PC-3 (cell line): ENCODE data around the gene FOXRED1. TPM values are rescaled to one million over a fixed set of nuclear protein-coding genes. Genes with fewer than 3 reads are reported as not detected.
A peak's percentile ranks its signal among the peaks of the same experiment; 100 is the strongest.

ENCODE experiments used
- ATAC-seq: fragments of 200-7000 bp; cut with Tn5 transposase; 2 replicates; pipeline ENCODE4 v1.9.1; 2020; ENCODE audit warnings: mild to moderate bottlenecking, moderate library complexity
- BruUV-seq: library from RNA; stranded (reverse); fragments of 400-500 nt; replicated peaks from 2 replicates; lab custom pipeline; 2021; lab: Mats Ljungman, UMichigan
- CTCF ChIA-PET: fragments of 300-600 bp; sonication (Branson Sonifier 250); formaldehyde crosslinking; loops from one replicate; lab custom pipeline; 2022; ENCODE audit warnings: antibody characterized with exemption; lab: Charles Lee
- POLR2A ChIA-PET: fragments of 300-600 bp; sonication (Branson Sonifier 250); formaldehyde crosslinking; loops from one replicate; lab custom pipeline; 2022; ENCODE audit warnings: antibody characterized with exemption; ENCODE audit not compliant: unreplicated experiment; lab: Charles Lee
- DNase-seq: peaks from one replicate; pipeline ENCODE4 v3.0.0-alpha.2; 2015
- H2AFZ ChIP-seq: fragments of 300-600 bp; sonication (generic); 2 replicates; pipeline ENCODE4 v1.6.0; 2016; ENCODE audit warnings: antibody characterized with exemption, low read length
- H3F3A ChIP-seq: fragments of 300-600 bp; sonication (generic); one replicate; pipeline ENCODE4 v1.6.0; 2017; ENCODE audit warnings: antibody characterized with exemption, low read length, control low read depth, mild to moderate bottlenecking; ENCODE audit not compliant: unreplicated experiment
- H3K27ac ChIP-seq: fragments of 300-600 bp; sonication (generic); 2 replicates; pipeline ENCODE4 v1.5.1; 2016; ENCODE audit warnings: mild to moderate bottlenecking, low read length
- H3K27me3 ChIP-seq: fragments of 300-600 bp; sonication (generic); 2 replicates; pipeline ENCODE4 v1.6.1; 2016; ENCODE audit warnings: low read length, mixed read lengths
- H3K36me3 ChIP-seq: fragments of 300-600 bp; sonication (generic); 2 replicates; pipeline ENCODE4 v1.6.1; 2016; ENCODE audit warnings: low read depth, mixed run types, low read length, mixed read lengths
- H3K4me1 ChIP-seq: fragments of 300-600 bp; sonication (generic); 2 replicates; pipeline ENCODE4 v1.5.1; 2016; ENCODE audit warnings: low read length; ENCODE audit not compliant: insufficient read depth
- H3K4me2 ChIP-seq: fragments of 300-600 bp; sonication (generic); 2 replicates; pipeline ENCODE4 v1.6.0; 2016; ENCODE audit warnings: low read length
- H3K4me3 ChIP-seq: fragments of 300-600 bp; sonication (generic); 2 replicates; pipeline ENCODE4 v1.5.1; 2016; ENCODE audit warnings: mild to moderate bottlenecking, low read length, mixed read lengths
- H3K79me2 ChIP-seq: fragments of 300-600 bp; sonication (generic); 2 replicates; pipeline ENCODE4 v1.6.1; 2017; ENCODE audit warnings: low read length, mixed read lengths
- H3K9ac ChIP-seq: fragments of 300-600 bp; sonication (generic); 2 replicates; pipeline ENCODE4 v1.6.0; 2016; ENCODE audit warnings: mild to moderate bottlenecking, low read length
- H3K9me2 ChIP-seq: fragments of 300-600 bp; sonication (generic); replicated peaks from 2 replicates; pipeline ENCODE4 v1.6.1; 2016; ENCODE audit warnings: mixed run types, low read length, mixed read lengths
- H3K9me3 ChIP-seq: fragments of 300-600 bp; sonication (generic); 2 replicates; pipeline ENCODE4 v1.6.1; 2016; ENCODE audit warnings: low read length, mixed read lengths
- H4K20me1 ChIP-seq: fragments of 300-600 bp; sonication (generic); 2 replicates; pipeline ENCODE4 v1.6.1; 2016; ENCODE audit warnings: low read length, mixed read lengths
- EZH2 ChIP-seq: fragments of 300-600 bp; sonication (generic); IDR thresholded peaks from one replicate; pipeline ENCODE4 v1.6.1; 2017; ENCODE audit warnings: antibody characterized with exemption, mild to moderate bottlenecking, low read length; ENCODE audit not compliant: unreplicated experiment
- EZH2phosphoT487 ChIP-seq: fragments of 300-600 bp; sonication (generic); IDR thresholded peaks from 2 replicates; pipeline ENCODE4 v1.6.1; 2018; ENCODE audit warnings: mild to moderate bottlenecking, antibody characterized with exemption, low read length, borderline replicate concordance
- intact Hi-C: fragments of 100-400 bp; cut with micrococcal nuclease; formaldehyde crosslinking; loops from 2 replicates; pipeline ENCODE4 v1.9.0; 2023
- total RNA-seq: library from RNA; depleted of rRNA; stranded (reverse); fragments of >200 nt; gene quantifications from 2 replicates; pipeline ENCODE4 v1.2.3, GENCODE V29; 2014
- TF ChIP-seq, protein P1 (sequence below): fragments of 300-600 bp; sonication (generic); conservative IDR thresholded peaks from 2 replicates; pipeline ENCODE4 v1.5.1; 2017; ENCODE audit warnings: antibody characterized with exemption, low read depth, mild to moderate bottlenecking, low read length

FOXRED1 gene
- total RNA-seq, 1 experiment from 2014 or later = 55.6 TPM

- DNase-seq = no peak
- no peaks in the 10 kb centered on the region for H3F3A ChIP-seq
- TF ChIP-seq EZH2 (no peak), EZH2phosphoT487 (no peak)
- TF ChIP-seq, protein P1, sequence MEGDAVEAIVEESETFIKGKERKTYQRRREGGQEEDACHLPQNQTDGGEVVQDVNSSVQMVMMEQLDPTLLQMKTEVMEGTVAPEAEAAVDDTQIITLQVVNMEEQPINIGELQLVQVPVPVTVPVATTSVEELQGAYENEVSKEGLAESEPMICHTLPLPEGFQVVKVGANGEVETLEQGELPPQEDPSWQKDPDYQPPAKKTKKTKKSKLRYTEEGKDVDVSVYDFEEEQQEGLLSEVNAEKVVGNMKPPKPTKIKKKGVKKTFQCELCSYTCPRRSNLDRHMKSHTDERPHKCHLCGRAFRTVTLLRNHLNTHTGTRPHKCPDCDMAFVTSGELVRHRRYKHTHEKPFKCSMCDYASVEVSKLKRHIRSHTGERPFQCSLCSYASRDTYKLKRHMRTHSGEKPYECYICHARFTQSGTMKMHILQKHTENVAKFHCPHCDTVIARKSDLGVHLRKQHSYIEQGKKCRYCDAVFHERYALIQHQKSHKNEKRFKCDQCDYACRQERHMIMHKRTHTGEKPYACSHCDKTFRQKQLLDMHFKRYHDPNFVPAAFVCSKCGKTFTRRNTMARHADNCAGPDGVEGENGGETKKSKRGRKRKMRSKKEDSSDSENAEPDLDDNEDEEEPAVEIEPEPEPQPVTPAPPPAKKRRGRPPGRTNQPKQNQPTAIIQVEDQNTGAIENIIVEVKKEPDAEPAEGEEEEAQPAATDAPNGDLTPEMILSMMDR = no peak
- POLR2A ChIA-PET = no interaction called here
- no peak overlapping the region for H3K27ac ChIP-seq
- intact Hi-C loops = no loop called here
- H3K36me3 ChIP-seq = peaks cover 18% of the 10 kb centered on the region; the same call in 1 of the 2 replicates
- no peaks in the 10 kb centered on the region for H3K9me3 ChIP-seq
- H3K4me3 ChIP-seq = no peak overlapping the region
- no peak overlapping the region for H2AFZ ChIP-seq
- BruUV-seq = no TSS peak
- H3K27me3 ChIP-seq = no peaks in the 10 kb centered on the region
- H3K9me2 ChIP-seq = no peaks in the 10 kb centered on the region
- H3K9ac ChIP-seq = no peak overlapping the region
- peaks cover 20% of the 10 kb centered on the region; the same call in 1 of the 2 replicates for H3K4me1 ChIP-seq
- CTCF ChIA-PET = no interaction called here
- H4K20me1 ChIP-seq = no peaks in the 10 kb centered on the region
- H3K79me2 ChIP-seq = peaks cover 27% of the 10 kb centered on the region
- no peak for ATAC-seq
- no peak overlapping the region for H3K4me2 ChIP-seq
Observed at GRCh38 chr11:126288237-126288636, 19.3 kb downstream of the FOXRED1 start.

DNA sequence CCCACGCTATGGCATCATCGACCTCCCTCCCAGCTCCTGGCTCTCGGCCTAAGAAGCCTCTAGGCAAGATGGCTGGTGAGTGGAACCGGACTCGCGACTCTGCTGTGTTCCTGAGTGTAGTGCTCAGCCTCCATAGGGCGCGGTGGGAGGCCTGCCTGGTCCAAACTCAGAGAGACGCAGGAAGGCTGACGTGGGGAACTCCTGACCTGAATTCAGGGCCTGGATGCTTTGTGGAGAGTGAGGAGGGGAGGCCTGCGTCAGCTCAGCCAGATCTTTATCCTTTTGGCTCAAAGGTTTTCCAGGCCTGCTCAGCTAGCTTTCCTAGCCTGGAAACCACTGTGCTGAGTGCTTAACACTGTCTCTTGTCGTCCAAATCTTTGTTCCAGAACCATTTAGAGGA is 21.9 kb downstream of the FOXRED1 start:
- Histone ChIP-seq H3K36me3 (peaks cover 20% of the 10 kb centered on the region; the same call in 1 of the 2 replicates), H2AFZ (no peak overlapping the region), H3K4me2 (no peak overlapping the region), H3K9me3 (no peaks in the 10 kb centered on the region), H3K27me3 (no peaks in the 10 kb centered on the region), H3K4me1 (no peaks in the 10 kb centered on the region), H3K9ac (no peak overlapping the region), H3K27ac (no peak overlapping the region), H3K79me2 (peaks cover 7% of the 10 kb centered on the region), H4K20me1 (no peaks in the 10 kb centered on the region), H3K9me2 (no peaks in the 10 kb centered on the region), H3F3A (no peaks in the 10 kb centered on the region), H3K4me3 (no peak overlapping the region)
- ChIA-PET CTCF (no interaction called here), POLR2A (no interaction called here)
- DNase-seq (no peak), ATAC-seq (no peak)
- intact Hi-C loops = no loop called here
- no TSS peak for BruUV-seq
- TF ChIP-seq, protein P1 = no peak
- TF ChIP-seq EZH2phosphoT487 (no peak), EZH2 (no peak)

- no peak overlapping the region for H3K4me3 ChIP-seq
- H3K4me1 ChIP-seq = no peaks in the 10 kb centered on the region
- ChIA-PET POLR2A (no interaction called here), CTCF (no interaction called here)
- no peaks in the 10 kb centered on the region for H3K9me2 ChIP-seq
- TSS peak; percentile 2 for BruUV-seq
- H3K36me3 ChIP-seq = peaks cover 23% of the 10 kb centered on the region; the same call in 1 of the 2 replicates
- ATAC-seq = 0 out of 2 replicates have a peak, but pooled peaks have one; percentile 18
- H3F3A ChIP-seq = no peaks in the 10 kb centered on the region
- intact Hi-C loops = no loop called here
- no peak for DNase-seq
- no peak overlapping the region for H3K4me2 ChIP-seq
- no peak overlapping the region for H3K9ac ChIP-seq
- no peak for TF ChIP-seq EZH2
- TF ChIP-seq, protein P1 = no peak
- no peak for TF ChIP-seq EZH2phosphoT487
- no peaks in the 10 kb centered on the region for H3K9me3 ChIP-seq
- no peak overlapping the region for H2AFZ ChIP-seq
- H3K79me2 ChIP-seq = no peaks in the 10 kb centered on the region
- H3K27ac ChIP-seq = no peak overlapping the region
- no peaks in the 10 kb centered on the region for H4K20me1 ChIP-seq
- no peaks in the 10 kb centered on the region for H3K27me3 ChIP-seq
Observed at GRCh38 chr11:126293726-126294125, 24.8 kb downstream of the FOXRED1 start.
